ENCODE measurements around the gene NOP9.

Gene NOP9, protein sequence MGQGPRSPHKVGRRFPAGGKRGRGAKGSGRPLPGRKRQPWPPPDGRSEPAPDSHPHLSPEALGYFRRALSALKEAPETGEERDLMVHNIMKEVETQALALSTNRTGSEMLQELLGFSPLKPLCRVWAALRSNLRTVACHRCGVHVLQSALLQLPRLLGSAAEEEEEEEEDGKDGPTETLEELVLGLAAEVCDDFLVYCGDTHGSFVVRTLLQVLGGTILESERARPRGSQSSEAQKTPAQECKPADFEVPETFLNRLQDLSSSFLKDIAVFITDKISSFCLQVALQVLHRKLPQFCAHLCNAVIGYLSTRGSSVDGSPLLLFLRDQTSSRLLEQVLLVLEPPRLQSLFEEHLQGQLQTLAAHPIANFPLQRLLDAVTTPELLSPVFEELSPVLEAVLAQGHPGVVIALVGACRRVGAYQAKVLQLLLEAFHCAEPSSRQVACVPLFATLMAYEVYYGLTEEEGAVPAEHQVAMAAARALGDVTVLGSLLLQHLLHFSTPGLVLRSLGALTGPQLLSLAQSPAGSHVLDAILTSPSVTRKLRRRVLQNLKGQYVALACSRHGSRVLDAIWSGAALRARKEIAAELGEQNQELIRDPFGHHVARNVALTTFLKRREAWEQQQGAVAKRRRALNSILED

DNA sequence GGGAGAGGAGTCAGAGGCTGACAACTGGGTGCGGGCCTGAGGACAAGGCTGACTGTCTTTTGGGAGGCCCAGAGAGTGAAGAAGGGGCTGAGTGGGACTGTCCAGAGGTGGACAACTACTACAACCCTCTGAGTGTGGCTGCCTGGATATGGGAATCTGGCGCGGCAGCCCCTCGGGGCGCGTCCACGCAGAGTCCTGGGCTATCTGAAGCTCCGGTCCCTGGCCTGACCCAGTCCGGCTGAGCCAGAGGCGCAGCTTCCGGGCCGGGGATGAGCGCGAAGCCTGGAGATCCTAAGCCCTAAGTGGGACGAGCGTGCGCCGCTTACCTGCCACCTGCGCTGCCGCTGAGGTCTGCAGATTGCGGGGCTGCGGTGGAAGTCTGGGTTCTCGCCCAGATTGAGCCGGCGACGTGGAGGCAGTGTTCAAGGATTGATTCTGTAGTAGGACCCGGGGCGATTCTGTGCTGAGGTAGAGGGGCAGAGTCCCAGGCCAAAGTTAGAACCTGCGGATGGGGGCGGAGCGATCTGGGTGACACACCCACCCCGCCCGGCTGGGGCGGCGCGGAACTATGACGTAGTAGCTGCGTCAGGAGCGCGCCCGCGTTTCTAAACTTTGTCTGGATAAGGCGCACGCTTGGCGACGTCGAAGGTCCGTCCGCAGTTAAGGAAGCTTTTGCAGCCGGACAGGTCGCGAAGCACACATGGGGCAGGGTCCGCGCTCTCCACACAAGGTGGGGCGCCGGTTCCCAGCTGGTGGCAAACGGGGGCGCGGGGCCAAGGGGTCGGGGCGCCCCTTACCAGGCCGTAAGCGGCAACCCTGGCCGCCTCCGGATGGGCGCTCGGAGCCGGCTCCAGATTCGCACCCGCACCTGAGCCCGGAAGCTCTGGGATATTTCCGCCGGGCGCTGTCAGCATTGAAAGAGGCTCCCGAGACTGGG, at the start of gene NOP9, which contains the start of gene DHRS1:
TSS of gene NOP9 (plus strand) at position 596 of the 937 bp plus-strand sequence. CDS start at position 701, 105 bp downstream.
TSS of gene DHRS1 (minus strand) at position 526 of the 937 bp plus-strand sequence. CDS start 674 bp downstream, outside the sequence.
- DNase-seq, result peak; percentile 94

DNA sequence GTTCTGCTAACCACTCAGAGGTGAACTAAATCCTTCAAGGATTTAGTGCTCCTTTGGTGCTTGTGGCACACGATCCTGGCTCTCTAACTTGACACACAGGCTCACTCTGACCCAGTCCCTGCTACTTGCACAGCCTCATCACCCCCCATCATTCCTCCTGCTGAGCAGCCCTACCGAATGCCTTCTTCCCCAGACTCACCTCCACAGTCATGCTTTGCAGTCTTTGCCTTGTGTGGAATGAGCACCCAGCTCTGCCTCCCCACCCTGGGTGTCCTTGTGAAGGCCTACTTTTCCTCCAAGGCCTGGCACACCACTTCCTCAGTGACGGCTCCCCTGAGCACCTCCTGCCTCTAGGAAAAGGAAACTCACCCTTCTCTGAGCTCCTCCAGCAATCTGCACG, 49.3 kb upstream of the NOP9 start:
- no peak for DNase-seq

DNA sequence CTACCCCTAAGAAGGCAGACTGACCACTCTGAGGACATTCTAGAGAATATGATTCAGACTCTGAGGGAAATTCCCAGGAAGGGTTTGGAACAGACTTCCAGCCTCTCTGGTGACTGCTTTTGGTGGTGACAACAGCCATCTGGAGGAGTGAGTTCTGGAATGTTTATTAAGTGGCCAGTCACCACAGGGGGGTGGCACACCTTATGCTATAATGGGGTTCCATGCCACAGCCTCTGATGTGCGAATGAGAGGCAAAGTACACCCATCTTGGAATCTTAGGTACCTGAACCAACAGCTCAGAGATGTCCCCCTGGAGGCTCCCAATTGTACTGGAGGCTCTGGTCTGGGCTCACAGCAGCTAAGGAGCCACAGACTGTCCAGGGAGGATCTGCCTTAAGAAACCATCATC, 47.8 kb upstream of the NOP9 start:
- no peak for DNase-seq

DNA sequence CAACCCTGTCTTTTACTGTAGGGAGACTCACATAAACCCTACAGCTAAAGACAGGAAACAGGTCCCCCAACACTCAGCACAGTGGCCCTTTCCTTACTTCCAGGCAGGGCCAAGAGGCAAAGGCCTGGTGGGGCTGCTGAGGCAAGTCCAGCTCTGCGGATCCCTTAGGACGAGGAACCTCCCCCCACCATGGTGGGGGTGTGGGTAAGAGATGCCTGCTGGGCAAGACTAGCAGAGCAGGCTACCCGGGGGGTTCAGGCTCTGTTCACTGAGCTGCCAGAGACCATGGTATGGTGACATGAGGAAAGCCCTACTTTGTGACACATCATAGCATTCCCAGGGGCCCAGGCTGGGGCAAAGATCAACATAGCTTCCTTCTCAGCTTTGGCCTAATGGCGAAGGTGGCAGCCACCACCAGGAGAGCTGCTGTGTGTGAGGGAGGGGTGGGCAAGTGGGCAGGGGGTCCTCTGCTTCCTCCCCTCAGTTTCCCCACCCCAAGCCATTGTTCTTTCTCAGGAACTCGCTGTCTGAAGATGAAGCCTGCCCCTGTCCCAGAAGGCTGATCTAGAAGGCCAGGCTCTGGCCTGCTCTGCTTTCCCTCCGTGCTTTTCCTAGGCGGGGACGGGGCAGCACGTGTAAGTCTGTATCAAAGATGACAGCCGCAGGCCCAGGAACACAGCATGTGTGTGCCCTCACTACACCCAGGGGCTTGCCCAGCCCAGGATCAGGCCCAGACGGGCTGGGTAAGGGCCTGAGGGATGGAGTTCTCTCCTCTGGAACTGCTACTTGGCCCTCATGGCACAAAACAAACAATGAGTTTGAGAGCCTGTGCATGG, 47.1 kb upstream of the NOP9 start:
- no peak for DNase-seq

DNA sequence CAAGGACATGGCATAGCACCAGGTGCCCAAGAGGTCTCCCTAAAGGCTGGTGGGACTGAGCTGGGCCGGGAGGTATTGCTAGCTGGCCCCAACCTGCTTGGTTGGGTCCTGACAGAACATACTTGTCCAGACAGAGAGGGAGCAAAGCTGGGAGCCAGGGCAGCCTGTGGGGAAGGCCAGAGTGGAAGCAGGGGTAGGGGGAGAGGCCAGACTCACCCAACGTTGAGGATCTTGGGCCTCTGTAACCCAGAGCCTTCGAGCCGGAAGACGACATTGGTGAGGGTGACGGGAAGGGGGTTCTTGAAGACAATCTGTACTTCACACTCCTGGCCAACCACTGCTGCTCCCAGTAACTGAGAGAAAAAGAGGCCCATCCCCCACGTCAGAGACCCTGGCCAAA, 45.7 kb upstream of the NOP9 start:
- DNase-seq, result no peak

DNA sequence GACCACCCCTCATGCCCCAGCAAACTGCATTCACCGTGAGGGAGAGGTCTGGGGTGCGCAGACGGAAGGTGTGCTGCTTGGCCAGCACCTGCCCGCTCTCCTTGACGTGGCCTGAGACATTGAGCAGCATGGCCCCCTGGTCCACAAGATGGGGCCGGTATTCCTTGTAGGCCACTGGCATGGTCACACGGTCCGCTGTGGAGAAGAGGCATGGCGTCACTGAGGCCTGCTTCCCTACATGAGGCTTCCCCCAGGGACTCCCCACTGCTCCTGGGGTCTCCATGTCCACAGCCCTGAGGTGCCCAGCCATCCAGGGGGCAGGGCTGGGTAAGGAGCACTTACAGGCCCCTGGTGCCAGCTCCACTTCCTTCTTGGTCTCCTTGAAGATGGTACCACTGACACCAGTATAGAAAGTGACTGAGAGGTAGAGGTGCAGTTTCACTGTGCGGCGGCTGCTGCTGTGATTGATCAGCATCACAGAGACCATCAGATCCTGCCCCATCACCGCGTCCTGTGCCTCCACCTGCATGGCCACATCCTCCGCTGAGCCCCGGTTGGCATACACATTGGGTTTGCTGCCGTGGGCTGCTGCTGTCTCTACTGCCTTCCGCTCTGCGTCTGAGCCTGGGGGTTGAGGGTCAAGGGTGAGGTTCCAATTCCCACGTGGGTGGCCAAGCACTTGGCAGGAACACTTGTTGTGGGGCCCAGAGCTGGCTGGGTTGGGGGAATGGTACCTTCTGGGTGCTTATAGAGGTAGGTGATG, 44.8 kb upstream of the NOP9 start:
- no peak for DNase-seq

DNA sequence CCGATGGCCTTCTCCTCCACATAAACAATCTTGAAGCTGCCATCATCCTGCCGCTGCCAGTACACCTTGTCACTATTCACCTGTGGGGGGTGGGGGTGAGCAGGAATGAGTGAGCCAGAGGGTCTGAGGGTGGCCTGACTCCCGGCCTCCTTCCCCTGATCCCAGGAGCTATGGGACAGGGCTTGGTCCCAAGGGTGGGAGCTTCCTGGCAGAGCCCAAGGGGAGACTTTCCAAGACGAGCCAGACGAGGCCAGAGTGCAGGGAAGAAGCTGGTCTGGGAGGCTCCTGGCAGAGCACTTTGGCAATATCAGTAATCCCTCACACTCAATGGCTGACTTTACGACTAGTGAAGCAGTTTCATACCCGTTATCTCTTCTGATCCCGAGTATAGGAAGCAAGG, 44.2 kb upstream of the NOP9 start:
- DNase-seq, result no peak

DNA sequence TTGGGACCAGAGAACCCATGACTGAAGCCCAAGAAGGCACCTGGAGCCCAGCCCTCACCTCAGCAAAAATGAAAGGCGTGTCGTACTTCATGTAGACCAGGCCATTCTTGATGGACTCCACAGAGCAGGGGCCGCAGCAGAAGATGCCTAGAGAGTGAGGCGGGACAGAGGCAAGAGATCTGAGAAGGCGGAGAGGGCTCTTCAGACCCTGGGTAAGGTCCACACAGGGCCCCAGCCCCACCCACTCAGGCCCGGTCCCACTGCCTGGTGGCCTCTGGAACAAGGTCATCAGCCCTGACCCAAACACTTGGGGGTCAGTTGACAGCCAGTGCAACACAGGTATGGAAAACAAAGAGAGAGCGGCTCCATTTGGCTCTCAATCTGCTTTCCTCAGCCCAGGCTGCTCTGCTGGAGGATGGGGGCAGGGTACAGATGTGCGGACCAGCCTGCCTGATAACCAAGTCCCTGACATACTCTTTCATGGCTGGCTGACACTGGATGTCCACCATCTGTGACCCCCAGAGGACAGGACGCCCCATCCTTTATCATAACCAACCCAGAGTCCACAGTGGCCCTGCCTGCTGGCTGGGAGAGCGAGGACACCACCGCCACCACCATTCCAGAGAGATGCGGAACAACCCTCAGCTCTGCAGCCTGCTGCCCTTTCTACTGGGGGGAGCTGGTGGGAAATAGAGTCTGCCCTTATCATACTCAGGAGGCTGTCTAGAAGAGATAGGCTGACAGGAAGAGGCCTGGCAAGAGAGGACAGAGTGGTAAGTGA, 43.5 kb upstream of the NOP9 start:
- no peak for DNase-seq

DNA sequence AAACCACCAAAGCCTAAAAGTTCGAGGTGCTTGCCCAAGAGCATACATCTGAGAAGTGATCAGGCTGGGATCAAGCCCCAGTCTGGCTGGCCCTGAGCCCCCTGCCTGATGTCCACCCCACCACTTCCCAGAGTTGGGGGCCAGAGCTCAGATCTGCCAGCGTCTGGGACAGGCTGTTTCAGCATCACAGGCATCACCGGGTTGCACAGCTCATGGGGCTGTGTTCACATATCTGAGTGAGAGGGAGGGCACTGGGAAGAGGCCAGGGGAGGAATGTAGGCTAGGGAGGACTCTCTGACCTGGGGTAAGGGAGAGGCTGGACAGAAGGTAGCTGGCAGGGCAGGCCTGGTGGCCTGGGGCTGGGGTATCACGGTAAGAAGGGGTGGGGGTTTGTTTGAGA, 42.7 kb upstream of the NOP9 start:
- no peak for DNase-seq

DNA sequence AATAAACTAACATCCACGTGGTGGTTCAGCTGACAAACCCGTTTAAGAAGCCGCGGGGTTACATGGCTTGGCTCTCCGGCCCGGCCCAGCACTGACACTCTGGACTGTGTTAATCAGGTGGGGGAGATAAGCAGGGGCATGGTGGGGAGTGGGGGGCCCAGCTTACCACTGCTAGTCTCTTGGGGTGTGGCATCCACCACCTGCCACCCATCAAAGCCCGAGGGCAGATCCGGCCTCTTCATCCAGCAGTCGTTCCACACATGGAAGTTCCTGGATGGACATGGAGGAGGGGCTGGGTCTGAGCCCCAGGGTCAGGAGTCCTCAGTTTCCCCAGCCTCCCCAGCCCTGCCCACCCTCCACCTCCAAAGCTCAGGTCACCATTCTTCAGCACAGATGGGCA, 41.5 kb upstream of the NOP9 start:
- no peak for DNase-seq

DNA sequence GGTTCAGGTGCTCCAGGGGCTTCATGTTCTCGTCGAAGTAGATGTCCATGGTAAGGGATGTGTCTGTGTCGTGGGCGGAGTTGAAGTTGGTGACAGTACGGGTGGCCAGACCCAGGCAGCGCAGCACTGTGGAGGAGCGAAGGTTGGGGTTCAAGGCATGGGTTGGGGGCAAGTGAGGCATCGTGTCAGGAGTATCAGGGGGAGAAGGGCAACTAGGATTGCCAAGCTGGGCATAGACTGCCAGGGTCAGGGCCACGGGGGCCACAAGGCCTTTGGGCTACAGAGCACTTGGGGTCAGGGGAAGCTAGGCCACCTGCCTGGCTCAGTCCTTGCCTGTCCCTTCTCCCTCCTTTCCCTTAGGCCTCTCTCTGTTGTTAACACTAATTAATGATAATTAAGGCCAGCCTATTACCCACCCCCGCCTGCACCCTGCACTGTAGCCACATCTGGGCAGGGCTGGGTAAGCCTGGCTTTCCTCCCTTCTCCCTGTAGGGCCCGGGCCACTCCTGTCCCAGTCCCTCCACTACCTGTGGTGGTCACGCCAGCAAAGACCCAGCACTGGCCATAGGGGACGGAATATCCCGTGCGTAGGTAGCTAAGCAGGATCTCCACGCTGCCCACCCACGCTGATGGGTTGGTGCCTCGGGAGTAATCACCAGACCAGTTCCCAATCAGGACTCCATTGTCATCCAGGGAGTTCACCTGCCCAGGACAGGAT, 40.9 kb upstream of the NOP9 start:
- DNase-seq, result no peak

DNA sequence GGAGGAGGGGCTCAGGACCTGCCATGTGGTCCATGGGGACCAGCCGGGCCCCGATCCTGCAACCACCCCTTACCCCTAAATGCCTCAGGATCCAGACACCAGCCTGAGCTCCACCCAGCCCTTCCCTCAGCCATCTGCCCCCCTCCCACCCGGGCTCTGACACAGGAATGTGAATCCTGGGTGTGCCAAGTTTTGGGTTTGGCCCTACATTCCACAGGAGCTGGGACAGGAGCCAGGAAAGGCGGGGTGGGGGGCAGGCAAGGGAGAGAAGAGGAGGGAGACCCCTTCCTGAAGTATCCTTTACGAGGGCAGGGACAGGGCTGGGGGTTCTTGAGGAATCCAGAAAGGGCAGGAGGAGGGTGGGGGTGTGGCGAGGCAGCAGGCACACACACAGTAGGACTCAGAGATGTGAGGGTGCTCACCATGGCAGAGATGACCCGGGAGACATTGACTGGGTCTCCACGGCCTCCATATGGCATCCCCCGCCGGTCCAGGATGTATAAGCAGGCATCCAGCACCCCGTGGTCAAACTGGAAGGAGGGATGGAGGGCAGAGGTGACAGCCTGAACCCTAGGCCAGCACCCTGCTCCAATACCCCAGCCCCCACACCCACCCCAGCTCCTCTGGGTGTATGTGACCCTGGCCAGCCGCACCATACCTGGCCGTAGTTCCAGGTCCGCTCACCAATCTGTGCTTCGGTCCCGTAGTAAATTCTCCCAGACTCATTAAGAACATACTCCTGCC, 40.2 kb upstream of the NOP9 start:
- DNase-seq, result no peak

DNA sequence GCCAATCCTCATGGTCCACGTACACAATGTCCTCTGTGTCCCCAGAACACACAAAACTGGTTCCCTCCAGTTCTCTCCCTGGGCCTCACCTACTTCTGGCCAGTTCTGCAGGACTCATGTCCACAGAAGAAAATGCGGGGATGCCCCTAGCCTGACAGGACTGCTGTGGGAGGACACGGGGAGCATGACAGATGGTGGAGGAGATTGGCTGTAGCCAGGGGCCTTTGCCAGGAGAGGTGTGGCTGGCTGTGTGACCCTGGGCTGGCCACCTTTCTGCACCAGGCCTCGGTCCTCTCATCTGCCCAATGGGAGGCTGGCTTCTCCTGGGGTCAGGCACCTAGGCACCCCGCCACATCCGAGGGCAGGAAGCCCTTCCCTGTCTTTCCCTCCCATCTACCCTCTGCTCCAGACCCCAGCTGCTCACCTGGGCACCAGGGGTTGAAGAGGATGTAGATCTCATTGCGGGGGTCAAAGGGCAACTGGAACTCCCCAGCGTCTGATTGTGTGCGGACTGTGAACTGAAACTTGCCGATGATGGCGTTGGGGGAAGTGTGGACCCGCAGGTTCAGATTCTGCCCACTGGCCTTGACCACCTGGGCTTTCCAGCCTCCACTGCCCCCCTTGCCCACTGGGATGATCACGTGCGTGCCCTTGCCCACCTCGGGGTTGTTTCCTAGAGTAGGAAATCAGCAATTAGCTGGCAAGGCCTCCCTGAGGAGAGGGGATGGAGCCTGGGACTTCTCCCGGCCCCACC, 39.4 kb upstream of the NOP9 start:
- DNase-seq, result no peak

DNA sequence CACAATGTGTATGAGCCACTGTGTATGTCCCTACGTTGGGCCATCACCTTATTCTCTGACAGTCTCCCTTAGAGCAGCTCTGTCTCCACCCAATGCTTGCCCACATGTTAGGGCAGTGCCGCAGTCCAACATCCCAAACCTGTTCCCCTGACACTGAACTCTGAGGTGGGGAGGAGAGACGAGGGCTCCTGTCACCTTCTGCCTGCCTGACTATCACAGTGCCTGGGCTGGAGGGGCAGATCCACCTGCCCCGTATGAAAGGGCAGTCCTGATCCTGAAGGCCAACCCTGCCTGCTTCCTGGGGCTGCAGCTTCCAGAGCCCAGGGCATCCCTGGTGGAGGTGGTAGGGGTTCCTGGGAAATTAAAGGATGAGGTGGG, 38.9 kb upstream of the NOP9 start:
- no peak for DNase-seq

DNA sequence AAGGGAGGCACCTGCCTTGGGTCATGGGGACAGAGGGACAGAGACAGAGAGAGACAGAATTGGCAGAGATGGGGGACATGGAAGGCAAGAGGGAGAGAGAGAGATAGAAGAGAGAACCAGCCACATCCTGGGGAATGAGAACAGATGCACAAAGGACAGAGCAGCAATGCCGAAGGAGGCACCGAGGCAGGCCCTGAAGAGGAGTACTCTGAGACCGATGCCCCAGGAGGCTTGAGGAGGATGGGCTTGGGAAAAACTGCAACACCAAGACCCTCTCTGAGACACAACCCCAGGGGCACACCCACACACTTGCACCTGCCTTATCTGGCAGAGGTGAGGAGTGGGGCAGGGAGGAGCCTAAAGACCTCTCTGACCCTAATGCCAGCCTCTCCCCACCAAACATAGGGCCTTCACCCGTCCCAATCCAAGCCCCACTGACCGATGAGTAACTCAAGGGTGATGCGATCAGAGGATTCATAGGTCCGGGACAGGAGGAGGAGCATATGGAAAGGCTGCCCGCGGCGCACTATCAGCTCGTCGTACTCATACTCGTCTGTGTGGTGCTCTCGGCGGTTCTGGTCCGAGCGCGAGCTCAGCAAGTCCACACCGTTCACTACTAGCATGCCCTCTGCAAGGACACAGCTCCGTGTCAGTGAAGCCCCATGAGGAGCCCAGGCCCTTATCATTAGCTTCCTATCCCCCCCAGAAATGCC, 38.2 kb upstream of the NOP9 start:
- no peak for DNase-seq

DNA sequence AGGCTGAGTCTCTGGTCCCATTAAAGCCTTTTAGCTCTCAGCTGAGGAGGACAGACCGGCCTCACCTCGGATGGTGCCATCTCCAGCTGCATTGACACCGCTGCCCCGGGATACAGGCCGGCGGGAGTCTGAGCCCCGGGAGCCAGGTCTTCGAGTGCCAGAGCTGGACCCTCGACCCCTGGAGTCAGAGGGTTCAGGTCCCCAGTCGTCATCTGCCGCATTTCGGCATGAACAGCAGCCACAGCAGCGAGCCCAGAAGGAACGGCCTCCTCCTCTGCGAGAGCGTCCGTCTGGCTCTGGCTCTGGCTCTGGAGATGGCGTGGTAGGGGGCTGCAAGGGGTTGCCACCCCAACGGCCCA, 37.7 kb upstream of the NOP9 start:
- DNase-seq, result no peak

DNA sequence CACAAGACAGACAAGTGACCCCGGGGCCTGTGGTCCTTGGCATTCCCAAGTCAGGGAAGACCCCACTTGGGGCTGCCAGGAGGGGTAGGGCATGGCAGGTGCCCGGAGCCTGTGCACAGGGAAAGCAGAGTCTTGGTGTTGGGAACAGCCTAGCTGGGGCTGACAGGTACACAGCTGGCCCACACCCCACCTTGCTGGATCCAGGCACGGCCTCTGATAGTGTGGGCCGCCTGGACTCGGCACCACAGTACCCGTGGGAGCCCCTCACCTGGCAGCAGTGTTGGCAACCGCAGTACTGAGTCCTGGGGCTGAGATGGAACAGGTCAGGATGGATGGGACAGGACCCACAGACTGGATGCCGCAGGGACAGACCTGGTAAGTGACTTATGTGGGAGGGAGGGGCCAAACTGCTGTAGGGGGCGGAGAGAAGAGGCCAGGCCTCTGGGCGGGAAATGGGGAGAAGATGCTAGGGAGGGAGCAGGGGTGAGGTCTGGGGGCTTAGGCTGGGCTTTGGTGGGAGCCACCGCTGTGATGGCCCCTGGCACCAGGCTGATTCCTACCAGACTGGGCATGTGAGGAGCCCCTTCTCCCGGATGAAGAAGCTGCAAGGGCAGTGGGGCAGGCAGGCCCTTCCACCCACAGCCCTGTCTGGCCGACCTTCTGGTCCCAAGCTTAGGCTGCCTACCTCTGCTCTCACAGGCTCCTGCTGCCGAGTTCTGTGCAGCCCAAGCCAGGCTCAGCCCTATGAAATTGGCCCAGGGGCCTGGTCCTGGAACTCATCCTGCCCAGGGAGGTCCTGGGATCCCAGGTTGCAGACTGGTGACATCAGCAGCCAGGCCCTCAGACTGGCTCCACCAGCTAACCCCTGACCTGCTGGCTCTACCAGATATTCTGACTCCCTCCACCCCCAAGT, 36.6 kb upstream of the NOP9 start, which contains the start of gene TGM1:
TSS of gene TGM1 (minus strand) at position 357 of the 913 bp plus-strand sequence. CDS start 825 bp downstream, outside the sequence.
- no peak for DNase-seq

Measured in KG1 (cell line).